Smooth muscle cell (in vitro differentiated cells): ENCODE data around the gene NACA. TPM values are rescaled to one million over a fixed set of nuclear protein-coding genes. Genes with fewer than 3 reads are reported as not detected.

Source experiments
- DNase-seq: peaks from one replicate; lab custom pipeline; 2025; ENCODE audit not compliant: unreplicated experiment; lab: John Stamatoyannopoulos, UW
- H2AFZ ChIP-seq: fragments of 200-600 bp; sonication (generic); 2 replicates; pipeline ENCODE4 v1.6.0; 2016; ENCODE audit warnings: antibody characterized with exemption, low read depth, mild to moderate bottlenecking
- H3F3A ChIP-seq: fragments of 200-600 bp; sonication (generic); 2 replicates; pipeline ENCODE4 v1.6.0; 2017; ENCODE audit warnings: antibody characterized with exemption, low read depth
- H3K27ac ChIP-seq: fragments of 200-600 bp; sonication (generic); 2 replicates; pipeline ENCODE4 v1.5.1; 2016; ENCODE audit warnings: low read depth, mild to moderate bottlenecking
- H3K27me3 ChIP-seq: fragments of 200-600 bp; sonication (generic); 2 replicates; pipeline ENCODE4 v1.6.1; 2016; ENCODE audit warnings: low read depth, mild to moderate bottlenecking
- H3K36me3 ChIP-seq: fragments of 200-600 bp; sonication (generic); 2 replicates; pipeline ENCODE4 v1.5.1; 2016; ENCODE audit warnings: low read depth
- H3K4me1 ChIP-seq: fragments of 200-600 bp; sonication (generic); 2 replicates; pipeline ENCODE4 v1.5.1; 2016; ENCODE audit warnings: low read depth
- H3K4me2 ChIP-seq: fragments of 200-600 bp; sonication (generic); 2 replicates; pipeline ENCODE4 v1.6.0; 2016; ENCODE audit warnings: mild to moderate bottlenecking
- H3K4me3 ChIP-seq: fragments of 200-600 bp; sonication (generic); 2 replicates; pipeline ENCODE4 v1.5.1; 2016; ENCODE audit warnings: mild to moderate bottlenecking
- H3K79me2 ChIP-seq: fragments of 200-600 bp; sonication (generic); 2 replicates; pipeline ENCODE4 v1.6.0; 2016; ENCODE audit warnings: low read depth, mild to moderate bottlenecking
- H3K9ac ChIP-seq: fragments of 200-600 bp; sonication (generic); 2 replicates; pipeline ENCODE4 v1.6.0; 2016; ENCODE audit warnings: low read depth
- H3K9me3 ChIP-seq: fragments of 200-600 bp; sonication (generic); replicated peaks from 2 replicates; pipeline ENCODE4 v1.5.1; 2016; ENCODE audit warnings: low read depth
- H4K20me1 ChIP-seq: fragments of 200-600 bp; sonication (generic); 2 replicates; pipeline ENCODE4 v1.6.0; 2016; ENCODE audit warnings: low read depth
- CTCF ChIP-seq: fragments of 200-600 bp; sonication (generic); IDR thresholded peaks from 2 replicates; pipeline ENCODE4 v1.5.1; 2017; ENCODE audit warnings: borderline replicate concordance, mild to moderate bottlenecking, antibody characterized with exemption; ENCODE audit not compliant: insufficient read depth, poor library complexity, severe bottlenecking
- WGBS: methylation state at CpG from one replicate; pipeline ENCODE4 v1.1.7; 2016; ENCODE audit warnings: low lambda C conversion rate; 5-methylcytosine and 5-hydroxymethylcytosine counted together
- polyA plus RNA-seq: library from polyadenylated mRNA; unstranded; fragments of >200 nt; fragmentation: Nextera tagmentation; extraction: Ambion mirVana; gene quantifications from 2 replicates; pipeline ENCODE4 v1.2.1, GENCODE V29; 2016
- total RNA-seq: library from RNA; depleted of rRNA; stranded (reverse); fragments of >200 nt; gene quantifications from 2 replicates; pipeline ENCODE4 v1.2.3, GENCODE V29; 2014

NACA gene
- total and polyA plus RNA-seq, 2 experiments from 2014 or later, result 625 to 906 TPM

GRCh38 chr12:56723889-56724700 lies 1.0 kb downstream of the NACA start:
- Histone ChIP-seq H3K27me3 (no peaks in the 10 kb centered on the region), H3K36me3 (no peaks in the 10 kb centered on the region), H3K9ac (peak overlapping the region; percentile 95), H3K9me3 (no peaks in the 10 kb centered on the region), H3K4me2 (peak overlapping the region; percentile 95), H4K20me1 (peaks cover 57% of the 10 kb centered on the region), H2AFZ (no peak overlapping the region), H3K4me3 (peak overlapping the region; percentile 83), H3K27ac (peak overlapping the region; percentile 89), H3K79me2 (peaks cover 60% of the 10 kb centered on the region), H3K4me1 (peaks cover 46% of the 10 kb centered on the region), H3F3A (peaks cover 22% of the 10 kb centered on the region)
- no peak for TF ChIP-seq CTCF
- 2% methylated on average over 14 of the region's 14 CpGs for WGBS
- no peak for DNase-seq

GRCh38 chr12:56723352-56723751 lies 1.7 kb downstream of the NACA start:
- 58% methylated on average over 3 of the region's 3 CpGs for WGBS
- H3K79me2 ChIP-seq, result peaks cover 65% of the 10 kb centered on the region
- DNase-seq, result no peak
- H3K27me3 ChIP-seq, result no peaks in the 10 kb centered on the region
- no peaks in the 10 kb centered on the region for H3K9me3 ChIP-seq
- H3K9ac ChIP-seq, result peak overlapping the region; percentile 95
- peaks cover 24% of the 10 kb centered on the region for H3F3A ChIP-seq
- H3K27ac ChIP-seq, result peak overlapping the region; percentile 89
- H2AFZ ChIP-seq, result no peak overlapping the region
- no peaks in the 10 kb centered on the region for H3K36me3 ChIP-seq
- TF ChIP-seq CTCF, result no peak
- H4K20me1 ChIP-seq, result peaks cover 64% of the 10 kb centered on the region
- H3K4me2 ChIP-seq, result peak overlapping the region; percentile 95
- H3K4me1 ChIP-seq, result peaks cover 49% of the 10 kb centered on the region
- peak overlapping the region; percentile 83 for H3K4me3 ChIP-seq

GRCh38 chr12:56722832-56723231 lies 2.3 kb downstream of the NACA start:
- H3K36me3 ChIP-seq, result no peaks in the 10 kb centered on the region
- H2AFZ ChIP-seq, result no peak overlapping the region
- peak overlapping the region; percentile 83 for H3K4me3 ChIP-seq
- peaks cover 65% of the 10 kb centered on the region for H3K79me2 ChIP-seq
- peaks cover 24% of the 10 kb centered on the region for H3F3A ChIP-seq
- DNase-seq, result no peak
- 47% methylated on average over 4 of the region's 4 CpGs for WGBS
- H3K9me3 ChIP-seq, result no peaks in the 10 kb centered on the region
- TF ChIP-seq CTCF, result no peak
- H4K20me1 ChIP-seq, result peaks cover 68% of the 10 kb centered on the region
- peak overlapping the region; percentile 95 for H3K4me2 ChIP-seq
- peaks cover 49% of the 10 kb centered on the region for H3K4me1 ChIP-seq
- H3K27me3 ChIP-seq, result no peaks in the 10 kb centered on the region
- peak overlapping the region; percentile 95 for H3K9ac ChIP-seq
- peak overlapping the region; percentile 89 for H3K27ac ChIP-seq
